Measurements from ENCODE around the gene CCDC197.

The CCDC197 gene

DNA sequence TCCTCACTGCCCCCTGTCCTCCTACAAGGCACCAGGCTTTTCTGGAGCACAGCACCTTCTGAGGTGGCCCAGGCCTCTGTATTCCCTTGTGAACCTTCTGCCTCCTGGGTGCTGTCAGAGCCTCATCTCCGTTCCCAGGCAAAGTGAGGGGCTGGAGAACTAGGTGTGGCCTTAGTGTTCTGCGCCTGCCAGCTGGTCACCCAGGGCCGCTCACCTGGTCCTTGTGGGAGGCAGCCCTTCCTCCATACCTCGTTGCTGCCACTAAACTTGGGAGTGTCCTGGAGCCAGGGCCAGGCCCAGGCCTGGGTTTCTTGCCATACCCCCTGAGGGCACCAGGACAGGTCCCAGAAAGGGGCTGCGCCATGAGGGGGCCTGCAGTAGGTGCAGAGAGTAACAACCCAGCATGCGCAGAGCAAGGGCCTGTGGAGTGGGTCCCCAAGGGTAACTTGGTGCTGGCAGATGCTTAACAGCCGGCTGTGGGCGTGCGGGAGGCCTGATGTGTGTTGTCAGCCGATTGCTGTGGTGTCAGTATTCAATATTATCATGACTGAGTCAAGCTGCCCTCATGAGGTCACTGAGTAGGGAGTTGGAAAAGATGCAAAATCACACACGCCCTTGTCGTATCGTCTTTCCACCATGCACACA lies 46.1 kb downstream of the CCDC197 start:
- in situ Hi-C loops (cut with MboI; ENCODE audit: low pct_unique_long_range_greater_than_20kb, low sequenced_read_pairs, unreplicated experiment) = loop anchor here (25.0 kb wide), 1 partner anchor 94 kb away; the partner anchor contains the start of gene IFI27L2
- TF ChIP-seq, protein P1, sequence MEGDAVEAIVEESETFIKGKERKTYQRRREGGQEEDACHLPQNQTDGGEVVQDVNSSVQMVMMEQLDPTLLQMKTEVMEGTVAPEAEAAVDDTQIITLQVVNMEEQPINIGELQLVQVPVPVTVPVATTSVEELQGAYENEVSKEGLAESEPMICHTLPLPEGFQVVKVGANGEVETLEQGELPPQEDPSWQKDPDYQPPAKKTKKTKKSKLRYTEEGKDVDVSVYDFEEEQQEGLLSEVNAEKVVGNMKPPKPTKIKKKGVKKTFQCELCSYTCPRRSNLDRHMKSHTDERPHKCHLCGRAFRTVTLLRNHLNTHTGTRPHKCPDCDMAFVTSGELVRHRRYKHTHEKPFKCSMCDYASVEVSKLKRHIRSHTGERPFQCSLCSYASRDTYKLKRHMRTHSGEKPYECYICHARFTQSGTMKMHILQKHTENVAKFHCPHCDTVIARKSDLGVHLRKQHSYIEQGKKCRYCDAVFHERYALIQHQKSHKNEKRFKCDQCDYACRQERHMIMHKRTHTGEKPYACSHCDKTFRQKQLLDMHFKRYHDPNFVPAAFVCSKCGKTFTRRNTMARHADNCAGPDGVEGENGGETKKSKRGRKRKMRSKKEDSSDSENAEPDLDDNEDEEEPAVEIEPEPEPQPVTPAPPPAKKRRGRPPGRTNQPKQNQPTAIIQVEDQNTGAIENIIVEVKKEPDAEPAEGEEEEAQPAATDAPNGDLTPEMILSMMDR (IDR thresholded peaks at IDR 0.05; ENCODE audit: extremely low read depth, insufficient read depth, missing control alignments) = no peak
- DNase-seq (ENCODE audit: low spot score) = no peak

DNA sequence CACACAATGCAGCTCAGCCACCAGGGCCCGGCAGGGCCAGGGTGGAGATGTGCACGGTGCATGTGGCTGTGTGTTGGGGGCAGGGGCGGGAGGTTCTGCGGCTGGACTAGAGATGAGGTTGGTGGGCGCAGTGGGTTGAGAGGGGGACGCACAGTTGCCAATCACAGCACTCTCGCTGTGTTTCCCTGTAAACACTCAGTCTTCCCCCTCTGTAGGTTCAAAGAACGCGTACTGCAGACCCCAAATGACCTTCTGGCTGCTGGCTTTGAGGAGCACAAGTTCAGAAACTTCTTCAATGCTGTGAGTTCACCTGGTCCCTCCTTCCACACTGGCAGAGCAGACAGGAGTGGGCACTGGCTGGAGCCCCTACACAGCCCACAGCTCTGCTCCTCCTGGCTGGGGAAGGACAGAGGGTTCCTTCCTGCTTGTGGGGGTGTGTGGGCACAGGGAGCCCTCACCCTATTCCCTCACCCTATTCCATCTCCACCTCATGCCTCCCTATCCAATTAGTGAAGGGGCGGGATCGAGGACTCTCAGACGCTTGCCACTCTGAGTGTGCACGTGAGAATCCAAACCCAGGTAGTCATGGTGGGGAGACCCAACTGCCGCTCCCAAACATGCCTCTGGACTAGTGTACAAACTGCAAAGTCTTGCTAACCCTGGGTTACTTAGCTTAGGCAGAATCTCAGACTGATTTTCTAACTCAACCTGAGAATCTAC lies 46.8 kb downstream of the CCDC197 start:
- no peak for DNase-seq (ENCODE audit: low spot score)
- TF ChIP-seq, protein P1 (IDR thresholded peaks at IDR 0.05; ENCODE audit: extremely low read depth, insufficient read depth, missing control alignments) = no peak
- in situ Hi-C loops (cut with MboI; ENCODE audit: low pct_unique_long_range_greater_than_20kb, low sequenced_read_pairs, unreplicated experiment) = loop anchor here (25.0 kb wide), 1 partner anchor 93 kb away; the partner anchor contains the start of gene IFI27L2

DNA sequence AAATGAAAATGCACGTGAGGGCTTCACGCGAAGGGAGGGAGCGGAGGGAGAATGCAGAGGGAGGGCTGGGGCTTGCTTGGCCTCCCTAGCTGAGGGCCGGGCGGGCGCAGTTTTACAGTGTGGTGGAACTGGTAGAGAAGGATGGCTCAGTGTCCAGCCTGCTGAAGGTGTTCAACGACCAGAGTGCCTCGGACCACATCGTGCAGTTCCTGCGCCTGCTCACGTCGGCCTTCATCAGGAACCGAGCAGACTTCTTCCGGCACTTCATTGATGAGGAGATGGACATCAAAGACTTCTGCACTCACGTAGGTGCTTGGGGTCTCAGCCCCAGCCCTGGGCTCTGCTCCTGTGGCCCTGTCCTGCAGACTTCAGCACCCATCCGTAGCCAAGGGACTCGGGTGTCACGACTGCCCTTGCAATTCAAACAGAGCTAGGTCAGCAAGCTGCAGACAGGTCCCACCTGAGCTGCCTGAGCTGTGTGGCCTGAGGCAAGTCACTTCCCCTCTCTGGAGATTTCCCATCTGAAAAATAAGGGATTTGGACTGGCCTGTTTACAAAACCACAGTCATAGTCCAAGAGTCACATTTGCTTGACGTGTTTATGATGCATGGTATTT lies 47.5 kb downstream of the CCDC197 start:
- in situ Hi-C loops (cut with MboI; ENCODE audit: low pct_unique_long_range_greater_than_20kb, low sequenced_read_pairs, unreplicated experiment) = loop anchor here (25.0 kb wide), 1 partner anchor 93 kb away; the partner anchor contains the start of gene IFI27L2
- no peak for DNase-seq (ENCODE audit: low spot score)
- TF ChIP-seq, protein P1 (IDR thresholded peaks at IDR 0.05; ENCODE audit: extremely low read depth, insufficient read depth, missing control alignments) = no peak

DNA sequence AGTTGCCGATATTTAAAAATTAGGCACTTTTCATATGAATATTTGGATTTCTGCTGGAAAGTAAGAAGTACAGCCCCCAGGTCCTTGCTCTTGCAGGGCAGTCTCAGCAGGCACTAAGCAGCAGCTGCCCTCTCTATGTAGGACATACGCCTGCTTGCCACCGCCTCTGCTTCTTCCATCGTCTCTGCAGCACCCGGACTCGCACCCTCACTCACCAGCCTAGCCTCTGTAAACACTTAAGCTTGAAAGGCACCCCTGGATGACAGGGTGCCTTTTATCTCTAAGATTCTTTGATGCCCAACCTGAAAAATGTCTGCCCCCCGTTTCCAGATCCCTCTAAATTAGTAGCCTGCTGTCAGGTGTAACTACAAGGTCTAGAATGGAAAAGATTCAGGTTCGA lies 48.0 kb downstream of the CCDC197 start:
- DNase-seq (ENCODE audit: low spot score) = no peak
- TF ChIP-seq, protein P1 (IDR thresholded peaks at IDR 0.05; ENCODE audit: extremely low read depth, insufficient read depth, missing control alignments) = no peak
- in situ Hi-C loops (cut with MboI; ENCODE audit: low pct_unique_long_range_greater_than_20kb, low sequenced_read_pairs, unreplicated experiment) = loop anchor here (25.0 kb wide), 1 partner anchor 92 kb away; the partner anchor contains the start of gene IFI27L2

DNA sequence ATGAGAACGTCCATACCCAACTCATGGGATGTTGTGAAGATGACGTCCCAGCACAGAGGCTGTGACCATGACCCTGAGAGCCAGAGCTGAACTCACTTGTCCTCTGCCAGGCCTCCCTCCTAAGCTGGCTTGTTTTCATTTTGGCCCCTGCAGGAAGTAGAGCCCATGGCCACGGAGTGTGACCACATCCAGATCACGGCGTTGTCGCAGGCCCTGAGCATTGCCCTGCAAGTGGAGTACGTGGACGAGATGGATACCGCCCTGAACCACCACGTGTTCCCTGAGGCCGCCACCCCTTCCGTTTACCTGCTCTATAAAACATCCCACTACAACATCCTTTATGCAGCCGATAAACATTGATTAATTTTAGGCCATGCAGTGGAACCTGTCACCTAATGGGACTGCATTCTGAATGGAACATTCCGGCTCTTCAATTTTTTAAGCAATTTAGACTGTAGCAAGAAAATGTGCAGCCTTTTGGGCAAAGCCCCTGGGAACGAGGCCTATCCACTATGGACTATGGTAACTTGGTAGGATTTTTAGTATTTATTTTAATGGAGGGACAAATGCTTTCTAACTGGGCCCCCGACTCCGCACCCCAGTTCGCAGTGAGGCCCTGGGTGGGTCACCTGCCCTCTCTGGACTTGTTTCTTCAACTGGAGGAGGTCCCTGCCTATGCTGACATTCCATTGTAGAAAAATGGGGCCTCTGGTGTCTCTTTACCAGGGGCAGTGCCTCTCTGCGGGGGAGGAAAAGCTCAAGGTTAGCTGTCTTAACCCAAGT lies 48.7 kb downstream of the CCDC197 start:
- TF ChIP-seq, protein P1 (IDR thresholded peaks at IDR 0.05; ENCODE audit: extremely low read depth, insufficient read depth, missing control alignments) = no peak
- in situ Hi-C loops (cut with MboI; ENCODE audit: low pct_unique_long_range_greater_than_20kb, low sequenced_read_pairs, unreplicated experiment) = loop anchor here (25.0 kb wide), 1 partner anchor 92 kb away; the partner anchor contains the start of gene IFI27L2
- DNase-seq (ENCODE audit: low spot score) = no peak
